DMS153 treated with DMSO at 0.1 percent for 48 hours (cell line): Measurements from ENCODE around the gene TMEM259.

Experiments
- DNase-seq: peaks from one replicate; lab custom pipeline; 2025; ENCODE audit not compliant: unreplicated experiment; lab: John Stamatoyannopoulos, UW

TMEM259 gene

DNA sequence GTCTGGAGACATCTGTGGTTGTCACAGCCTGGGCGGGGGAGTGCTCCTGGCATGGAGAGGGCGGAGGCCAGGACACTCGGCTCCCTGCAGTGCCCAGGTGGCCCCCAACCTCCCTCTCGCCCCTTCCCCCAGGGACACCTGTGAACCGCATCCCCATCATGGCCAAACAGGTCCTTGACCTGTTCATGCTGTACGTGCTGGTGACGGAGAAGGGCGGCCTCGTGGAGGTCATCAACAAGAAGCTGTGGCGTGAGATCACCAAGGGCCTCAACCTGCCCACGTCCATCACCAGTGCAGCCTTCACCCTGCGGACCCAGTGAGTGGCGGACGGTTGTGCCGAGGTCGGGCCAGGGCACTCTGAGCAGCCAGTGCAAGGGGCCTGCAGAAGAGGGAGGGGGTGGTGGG, 56.8 kb downstream of the TMEM259 start:
- DNase-seq, result no peak

DNA sequence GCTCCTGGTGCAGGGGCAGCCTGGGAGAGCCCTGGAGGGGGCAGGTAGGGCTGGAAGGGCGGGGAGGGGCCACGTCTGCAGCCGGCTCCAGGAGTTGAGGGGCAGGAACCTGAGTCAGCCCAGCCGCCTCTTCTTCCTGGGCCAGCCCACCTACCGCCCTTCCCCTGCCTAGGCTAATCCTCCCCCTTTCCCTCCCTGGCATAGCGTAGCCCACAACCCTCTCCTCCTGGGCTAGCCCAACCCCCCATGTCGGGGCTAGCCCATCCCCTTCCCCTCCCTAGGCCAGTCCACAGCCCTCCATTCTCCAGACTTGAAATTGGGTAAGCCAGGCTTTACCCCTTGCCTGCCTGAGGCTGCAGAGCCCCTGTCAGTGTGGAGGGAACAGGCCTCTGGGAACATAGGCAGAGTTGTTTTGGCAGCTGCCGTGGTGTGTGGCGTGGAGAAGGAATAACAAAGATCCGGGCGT, 57.4 kb downstream of the TMEM259 start:
- no peak for DNase-seq

DNA sequence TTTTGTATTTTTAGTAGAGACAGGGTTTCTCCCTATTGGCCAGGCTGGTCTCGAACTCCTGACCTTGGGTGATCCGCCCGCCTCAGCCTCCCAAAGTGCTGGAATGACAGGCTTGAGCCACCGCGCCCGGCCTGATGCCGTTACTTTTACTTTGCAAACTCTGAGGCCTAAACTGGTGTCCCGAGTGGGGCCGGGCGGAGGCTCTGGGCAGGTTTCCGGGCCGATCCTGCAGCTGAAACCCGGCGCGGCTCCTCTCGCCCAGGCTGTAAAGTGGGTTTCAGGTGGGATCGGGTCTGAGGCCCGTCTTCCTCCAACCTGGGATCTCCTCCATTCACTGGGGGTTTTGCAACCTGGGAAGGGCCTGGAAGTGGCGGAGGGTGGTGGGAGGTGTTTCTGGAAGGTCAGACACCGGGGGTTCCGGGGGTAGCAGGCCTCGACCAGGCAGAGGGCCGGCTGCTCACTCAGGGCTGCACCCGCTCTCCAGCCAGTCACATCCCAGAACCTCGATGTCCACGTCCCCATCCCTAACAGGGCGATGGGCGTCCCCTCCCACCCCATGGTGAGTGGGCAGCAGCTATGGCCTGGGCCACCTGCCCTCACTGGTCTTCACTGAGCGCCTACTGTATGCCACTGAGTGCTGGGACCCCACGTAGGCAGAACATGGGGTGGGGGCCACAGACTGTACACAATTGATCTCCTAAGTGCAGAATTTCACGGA, 58.1 kb downstream of the TMEM259 start:
- DNase-seq, result no peak

DNA sequence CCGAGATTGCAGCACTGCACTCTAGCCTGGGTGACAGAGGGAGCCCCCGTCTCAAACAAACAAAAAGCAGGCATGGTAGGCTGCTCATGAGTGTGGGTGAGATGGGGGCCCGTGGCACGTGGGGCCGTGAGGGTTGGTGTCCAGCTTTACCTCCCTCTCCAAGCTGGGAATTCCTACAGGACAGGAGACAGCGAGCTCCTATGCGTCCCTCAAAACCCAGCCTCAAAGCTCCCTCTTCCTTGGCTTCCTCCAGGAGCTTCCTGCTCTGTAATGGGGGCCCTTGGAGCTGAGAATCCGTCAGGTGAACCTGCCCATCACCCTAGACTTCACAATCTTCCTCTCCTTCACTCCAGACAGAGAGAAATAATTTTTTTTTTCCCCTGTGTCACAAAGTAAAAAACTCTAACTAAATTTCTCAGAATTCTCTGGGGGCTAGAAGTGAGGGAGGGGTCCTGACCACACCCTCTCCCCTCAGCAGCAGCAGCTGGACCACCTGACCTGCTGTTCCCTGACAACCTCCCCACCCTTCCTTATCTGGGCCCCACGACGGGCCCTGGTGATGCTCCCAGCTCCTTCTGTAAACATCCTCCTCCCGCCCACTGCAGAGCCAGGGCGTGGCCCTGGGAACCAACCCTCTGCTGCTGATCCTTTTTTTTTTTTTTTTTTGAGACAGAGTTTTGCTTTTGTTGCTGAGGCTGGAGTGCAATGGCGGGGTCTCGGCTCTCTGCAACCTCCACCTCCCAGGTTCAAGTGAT, 58.9 kb downstream of the TMEM259 start:
- no peak for DNase-seq

DNA sequence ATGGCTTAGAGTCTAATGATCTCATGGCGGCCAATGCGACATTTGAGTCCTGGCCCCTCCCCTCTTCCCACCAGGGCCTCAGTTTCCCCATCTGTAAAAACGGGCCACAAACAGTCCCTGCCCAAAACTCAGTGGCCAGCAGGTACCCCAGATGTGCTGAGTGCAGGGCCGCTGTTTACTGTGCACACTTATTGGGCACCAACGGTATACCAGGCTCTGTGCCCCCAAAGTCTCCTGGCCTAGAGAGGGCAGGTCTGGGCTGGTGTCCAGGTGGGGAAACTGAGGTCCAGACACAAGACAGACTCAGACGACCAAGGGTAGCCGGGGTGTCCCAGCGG, 60.4 kb downstream of the TMEM259 start:
- DNase-seq, result no peak

DNA sequence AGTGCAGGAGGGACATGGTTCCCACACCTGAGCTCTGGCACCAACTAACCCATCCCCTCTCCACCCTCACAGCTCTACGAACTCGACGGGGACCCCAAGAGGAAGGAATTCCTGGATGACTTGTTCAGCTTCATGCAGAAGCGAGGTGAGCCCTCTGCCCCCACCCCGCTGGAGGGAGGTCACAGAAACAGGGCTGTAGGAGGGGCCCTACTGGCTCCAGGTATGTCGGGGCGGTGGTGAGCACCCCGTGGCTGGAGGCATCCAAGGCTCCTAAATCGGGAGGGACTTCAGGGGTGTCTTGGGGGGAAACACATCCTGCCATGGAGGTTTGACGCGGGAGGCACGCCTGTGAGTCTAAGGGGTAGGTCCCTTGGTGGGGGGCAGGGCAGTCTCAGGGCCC, 60.9 kb downstream of the TMEM259 start:
- no peak for DNase-seq
